HG03135 (cell line): ENCODE results near the gene RTEL1.
"Not testable (repeated sequence)": the region's sequence is repeated elsewhere in the genome, so short reads cannot be mapped to it uniquely, and the experiment has no call there.

Experiments
- ATAC-seq: cut with Tn5 transposase; IDR thresholded peaks from one replicate; pipeline ENCODE4 v1.9.1; 2021; ENCODE audit warnings: mild to moderate bottlenecking, moderate library complexity; ENCODE audit not compliant: unreplicated experiment

RTEL1 gene, protein sequence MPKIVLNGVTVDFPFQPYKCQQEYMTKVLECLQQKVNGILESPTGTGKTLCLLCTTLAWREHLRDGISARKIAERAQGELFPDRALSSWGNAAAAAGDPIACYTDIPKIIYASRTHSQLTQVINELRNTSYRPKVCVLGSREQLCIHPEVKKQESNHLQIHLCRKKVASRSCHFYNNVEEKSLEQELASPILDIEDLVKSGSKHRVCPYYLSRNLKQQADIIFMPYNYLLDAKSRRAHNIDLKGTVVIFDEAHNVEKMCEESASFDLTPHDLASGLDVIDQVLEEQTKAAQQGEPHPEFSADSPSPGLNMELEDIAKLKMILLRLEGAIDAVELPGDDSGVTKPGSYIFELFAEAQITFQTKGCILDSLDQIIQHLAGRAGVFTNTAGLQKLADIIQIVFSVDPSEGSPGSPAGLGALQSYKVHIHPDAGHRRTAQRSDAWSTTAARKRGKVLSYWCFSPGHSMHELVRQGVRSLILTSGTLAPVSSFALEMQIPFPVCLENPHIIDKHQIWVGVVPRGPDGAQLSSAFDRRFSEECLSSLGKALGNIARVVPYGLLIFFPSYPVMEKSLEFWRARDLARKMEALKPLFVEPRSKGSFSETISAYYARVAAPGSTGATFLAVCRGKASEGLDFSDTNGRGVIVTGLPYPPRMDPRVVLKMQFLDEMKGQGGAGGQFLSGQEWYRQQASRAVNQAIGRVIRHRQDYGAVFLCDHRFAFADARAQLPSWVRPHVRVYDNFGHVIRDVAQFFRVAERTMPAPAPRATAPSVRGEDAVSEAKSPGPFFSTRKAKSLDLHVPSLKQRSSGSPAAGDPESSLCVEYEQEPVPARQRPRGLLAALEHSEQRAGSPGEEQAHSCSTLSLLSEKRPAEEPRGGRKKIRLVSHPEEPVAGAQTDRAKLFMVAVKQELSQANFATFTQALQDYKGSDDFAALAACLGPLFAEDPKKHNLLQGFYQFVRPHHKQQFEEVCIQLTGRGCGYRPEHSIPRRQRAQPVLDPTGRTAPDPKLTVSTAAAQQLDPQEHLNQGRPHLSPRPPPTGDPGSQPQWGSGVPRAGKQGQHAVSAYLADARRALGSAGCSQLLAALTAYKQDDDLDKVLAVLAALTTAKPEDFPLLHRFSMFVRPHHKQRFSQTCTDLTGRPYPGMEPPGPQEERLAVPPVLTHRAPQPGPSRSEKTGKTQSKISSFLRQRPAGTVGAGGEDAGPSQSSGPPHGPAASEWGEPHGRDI (N-terminal part only)

DNA sequence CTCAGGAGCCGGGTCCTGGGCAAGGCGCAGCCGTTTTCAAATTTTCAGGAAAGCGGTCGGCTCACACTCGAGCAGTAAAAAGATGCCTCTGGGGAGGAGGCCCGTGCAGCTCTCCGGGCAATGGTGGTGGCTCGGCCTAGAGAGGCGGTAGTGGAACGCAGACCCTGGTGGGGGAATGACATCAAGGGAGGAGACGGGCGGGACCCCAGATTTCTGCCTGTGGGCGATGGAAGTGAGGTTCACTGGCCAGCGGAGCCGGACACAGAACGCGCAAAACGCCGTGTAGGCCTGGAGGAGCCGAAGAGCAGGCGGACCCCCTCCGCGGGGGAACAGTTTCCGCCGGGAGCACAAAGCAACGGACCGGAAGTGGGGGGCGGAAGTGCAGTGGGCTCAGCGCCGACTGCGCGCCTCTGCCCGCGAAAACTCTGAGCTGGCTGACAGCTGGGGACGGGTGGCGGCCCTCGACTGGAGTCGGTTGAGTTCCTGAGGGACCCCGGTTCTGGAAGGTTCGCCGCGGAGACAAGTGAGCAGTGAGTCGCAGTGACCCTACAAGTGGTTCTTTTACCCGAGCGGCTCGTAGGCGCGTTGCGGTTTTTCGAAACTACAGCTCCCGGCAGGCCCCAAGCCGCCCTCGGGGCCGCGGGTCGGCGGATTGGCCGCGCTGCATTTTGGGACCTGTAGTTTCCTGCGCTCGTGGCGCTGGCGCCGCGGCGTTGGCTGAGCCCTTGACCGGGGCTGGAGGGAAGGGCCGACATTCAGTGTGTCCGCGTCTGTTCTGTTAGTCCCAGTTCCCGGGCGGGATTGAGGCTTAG is at the start of gene RTEL1:
Gene RTEL1, plus strand, starts transcription at position 376 of the 812 bp plus-strand sequence. CDS start 1,091 bp downstream, outside the sequence.
- ATAC-seq: peak; percentile 77

DNA sequence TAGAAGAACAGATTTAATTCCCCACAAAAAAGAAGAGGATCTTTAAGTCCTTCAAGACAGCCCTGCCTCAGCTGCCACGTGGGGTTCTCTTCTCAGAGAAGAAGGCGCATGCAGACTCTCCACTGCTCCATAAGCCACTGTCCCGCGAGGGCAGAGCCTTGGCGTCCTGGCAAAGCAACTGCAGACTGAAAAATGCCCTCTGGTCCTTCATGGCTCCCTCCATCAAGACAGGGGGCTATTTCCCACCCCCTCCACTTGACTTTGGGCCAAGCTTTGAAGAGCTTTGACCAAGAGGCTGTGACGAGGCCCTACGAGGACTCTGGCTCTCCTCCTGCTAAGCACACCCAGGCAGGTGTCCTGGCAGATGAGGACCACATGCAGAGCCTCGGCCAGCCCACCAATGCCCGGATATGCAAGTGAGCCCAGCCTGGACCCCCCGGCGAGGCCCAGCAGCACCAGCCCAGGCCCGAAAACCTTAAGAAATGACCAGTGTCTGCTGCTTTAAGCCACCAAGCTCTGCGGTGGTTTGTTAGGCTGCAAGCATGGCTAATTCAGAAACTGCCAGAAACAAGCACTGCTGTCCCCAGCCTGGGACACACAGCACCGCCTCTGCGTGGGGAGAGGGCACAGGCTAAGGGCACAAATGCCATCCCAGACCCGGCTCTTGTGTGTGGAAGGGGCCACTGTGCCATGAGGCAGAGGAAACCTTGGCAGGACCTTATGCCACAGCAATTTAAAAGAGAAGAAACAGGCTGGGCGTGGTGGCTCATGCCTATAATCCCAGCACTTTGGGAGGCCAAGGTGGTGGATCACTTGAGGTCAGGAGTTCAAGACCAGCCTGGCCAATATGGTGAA is 47.3 kb upstream of the RTEL1 start:
- no peak for ATAC-seq

DNA sequence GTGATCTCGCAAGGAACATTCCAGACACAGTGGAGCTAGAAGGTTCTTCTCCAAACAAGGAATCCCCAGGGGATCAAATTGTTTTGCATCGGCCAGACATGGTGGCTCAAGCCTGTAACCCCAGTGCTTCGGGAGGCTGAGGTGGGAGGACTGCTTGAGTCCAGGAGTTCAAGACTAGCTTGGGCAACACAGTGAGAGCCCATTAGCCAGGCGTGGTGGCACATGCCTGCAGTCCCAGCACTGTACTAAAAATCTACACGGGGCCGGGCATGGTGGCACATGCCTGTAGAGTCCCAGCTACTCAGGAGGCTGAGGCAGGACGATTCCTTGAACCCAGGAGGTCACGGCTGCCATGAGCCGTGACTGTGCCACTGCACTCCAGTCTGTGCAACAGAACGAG is 46.5 kb upstream of the RTEL1 start:
- ATAC-seq: no peak

DNA sequence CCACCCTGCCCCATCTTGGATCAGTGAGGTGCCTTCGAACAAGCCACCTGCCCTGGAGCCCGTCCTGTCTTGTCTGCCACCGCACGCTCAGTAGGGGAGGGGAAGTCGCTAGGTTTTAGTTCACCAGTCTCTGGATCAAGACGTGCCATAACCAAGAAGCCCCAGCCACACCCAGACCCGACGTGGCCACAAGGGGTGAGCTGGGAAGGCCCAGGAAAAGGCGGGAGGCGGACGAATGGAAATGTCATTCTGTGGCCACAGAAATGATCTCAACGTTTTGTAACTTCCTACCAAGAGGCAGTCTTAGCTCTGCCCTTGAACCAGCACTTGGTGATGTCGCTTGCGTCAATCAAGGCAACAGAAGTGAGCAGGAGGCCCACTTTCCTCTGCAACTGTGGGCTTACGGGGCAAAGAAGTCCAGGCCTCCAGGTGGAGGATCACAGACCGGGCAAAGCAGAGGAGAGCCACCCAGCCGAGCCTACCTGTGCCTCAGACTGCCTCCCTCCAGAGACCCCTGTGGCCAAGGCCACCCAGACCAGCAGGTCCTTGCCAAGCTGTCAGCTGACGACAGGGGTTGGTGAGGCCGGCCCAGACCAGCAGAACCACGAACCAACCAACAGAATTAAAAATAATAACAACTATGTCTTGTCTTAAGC is 45.7 kb upstream of the RTEL1 start:
- no peak for ATAC-seq

DNA sequence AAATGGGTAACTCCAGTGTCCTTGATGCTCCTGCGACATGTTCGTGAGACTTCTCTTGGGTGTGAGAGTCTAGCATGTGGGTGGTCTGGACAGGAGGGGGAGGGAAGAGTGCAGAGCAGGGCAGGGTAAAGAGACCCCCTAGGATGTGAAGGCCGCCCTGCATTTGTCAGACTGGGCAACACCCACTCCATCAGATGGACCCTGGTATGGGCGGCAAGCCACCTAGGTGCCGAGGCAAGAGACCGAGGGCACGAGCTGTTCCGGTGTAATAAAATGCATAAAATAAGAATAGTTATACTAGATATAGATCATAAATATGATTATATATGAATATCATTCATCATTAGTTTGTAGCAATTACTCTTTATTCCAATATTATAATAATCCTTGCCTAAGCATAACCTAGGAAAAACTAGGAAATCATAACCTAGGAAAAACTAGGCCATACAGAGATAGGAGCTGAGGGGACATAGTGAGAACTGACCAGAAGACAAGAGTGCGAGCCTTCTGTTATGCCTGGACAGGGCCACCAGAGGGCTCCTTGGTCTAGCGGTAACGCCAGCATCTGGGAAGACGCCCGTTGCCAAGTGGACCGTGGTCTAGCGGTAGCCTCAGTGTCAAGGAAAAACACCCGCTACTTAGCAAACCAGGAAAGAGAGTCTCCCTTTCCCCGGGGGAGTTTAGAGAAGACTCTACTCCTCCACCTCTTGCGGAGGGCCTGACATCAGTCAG is 44.1 kb upstream of the RTEL1 start:
- not testable (repeated sequence) for ATAC-seq

DNA sequence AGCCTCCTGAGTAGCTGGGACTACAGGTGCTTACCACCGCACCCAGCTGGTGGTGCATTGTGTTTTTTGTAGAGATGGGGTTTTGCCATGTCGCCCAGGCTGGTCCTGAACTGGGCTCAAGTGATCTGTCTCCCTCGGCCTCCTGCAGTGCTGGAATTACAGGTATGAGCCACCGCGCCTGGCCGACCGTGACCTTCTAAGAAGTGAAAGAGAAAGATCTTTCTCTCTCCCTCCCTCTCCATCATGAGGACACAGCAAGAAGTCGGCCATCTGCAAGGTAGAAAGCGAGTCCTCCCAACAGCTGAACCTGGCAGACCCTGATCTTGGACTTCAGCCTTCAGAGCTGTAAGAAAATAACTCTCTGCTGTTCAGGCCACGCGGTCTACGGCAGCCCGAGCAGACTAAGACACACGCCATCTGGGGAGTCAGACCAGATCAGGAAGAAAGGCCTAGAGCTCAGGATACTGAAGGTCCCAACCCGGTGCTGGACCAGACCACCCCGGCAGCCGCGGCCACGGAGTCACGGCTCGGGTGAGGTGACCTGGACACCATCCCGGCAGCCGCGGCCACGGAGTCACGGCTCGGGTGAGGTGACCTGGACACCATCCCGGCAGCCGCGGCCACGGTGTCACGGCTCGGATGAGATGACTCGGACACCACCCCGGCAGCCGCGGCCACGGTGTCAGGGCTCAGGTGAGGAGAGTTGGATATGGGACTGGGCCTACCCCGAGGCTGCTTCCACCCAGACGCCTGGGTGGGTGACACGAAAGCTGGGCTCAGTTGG is 40.8 kb upstream of the RTEL1 start:
- ATAC-seq: no peak

DNA sequence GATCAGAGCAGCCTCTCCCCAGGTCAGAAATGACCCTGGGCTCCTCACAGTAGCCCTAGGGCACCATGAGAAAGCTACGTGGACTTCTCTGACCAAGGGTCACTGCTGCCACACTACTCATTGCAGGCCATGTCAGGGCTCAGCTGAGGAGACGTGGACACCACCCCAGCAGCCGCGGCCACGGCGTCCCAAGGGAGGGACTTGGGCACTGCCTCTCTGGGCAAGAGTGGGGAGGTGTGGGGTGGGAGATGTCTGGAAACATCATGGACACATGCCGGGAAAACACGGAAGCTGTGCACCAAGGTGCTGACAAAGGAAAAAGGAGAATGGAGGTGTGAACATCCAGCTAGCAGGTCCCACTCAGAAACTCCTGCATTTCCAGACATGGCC is 40.2 kb upstream of the RTEL1 start:
- ATAC-seq: no peak

DNA sequence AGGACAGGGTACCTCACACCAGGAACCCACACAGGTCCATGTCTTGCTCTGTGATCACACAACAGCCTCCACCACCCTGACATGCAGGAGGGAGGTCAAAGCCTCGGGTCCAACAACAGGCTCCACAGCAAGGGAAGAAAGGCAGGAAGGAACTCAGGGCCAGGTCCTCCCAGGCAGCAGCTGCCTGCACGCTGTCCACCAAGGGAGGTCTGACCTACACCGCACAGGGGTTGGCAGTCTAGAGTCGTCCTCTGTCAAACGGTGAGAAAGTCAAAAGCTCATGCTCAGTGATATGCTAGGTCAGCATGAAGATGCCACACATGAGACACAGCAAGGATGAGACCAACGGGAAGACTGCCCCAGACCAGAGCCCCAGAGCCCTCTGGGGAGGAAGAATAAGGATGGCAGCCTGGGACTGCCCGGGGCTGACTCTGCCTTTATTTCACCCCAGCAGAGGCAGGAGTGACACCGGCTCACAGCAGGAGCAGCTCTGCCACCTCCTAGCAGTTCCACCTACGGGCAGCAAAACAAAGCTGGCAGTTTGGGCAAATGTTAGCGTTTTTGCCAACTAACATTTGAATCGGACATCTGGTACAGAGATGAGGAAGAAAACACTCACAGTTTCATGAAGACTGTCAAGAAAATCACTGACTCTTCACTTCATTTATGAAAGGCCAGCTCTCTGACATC is 39.7 kb upstream of the RTEL1 start:
- no peak for ATAC-seq

DNA sequence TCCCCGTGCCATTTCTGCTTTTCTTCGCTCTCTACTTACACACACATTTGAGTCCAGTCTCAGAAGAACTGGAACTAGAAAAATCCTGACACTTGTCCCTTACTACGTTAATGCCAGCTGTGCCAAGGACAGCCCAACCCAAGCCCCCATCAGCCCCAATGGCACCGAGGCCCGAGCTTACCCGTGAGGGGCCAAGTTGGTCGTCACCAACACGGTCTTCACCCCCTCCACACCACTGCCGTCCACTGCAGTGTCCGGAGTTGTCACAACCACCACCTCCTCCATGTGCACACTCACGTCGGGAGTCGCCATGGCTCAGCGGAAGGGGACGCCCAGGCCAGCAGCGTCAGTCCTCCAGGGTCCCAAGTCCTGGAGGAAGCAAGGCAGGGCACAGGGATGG is 39.0 kb upstream of the RTEL1 start:
- no peak for ATAC-seq

DNA sequence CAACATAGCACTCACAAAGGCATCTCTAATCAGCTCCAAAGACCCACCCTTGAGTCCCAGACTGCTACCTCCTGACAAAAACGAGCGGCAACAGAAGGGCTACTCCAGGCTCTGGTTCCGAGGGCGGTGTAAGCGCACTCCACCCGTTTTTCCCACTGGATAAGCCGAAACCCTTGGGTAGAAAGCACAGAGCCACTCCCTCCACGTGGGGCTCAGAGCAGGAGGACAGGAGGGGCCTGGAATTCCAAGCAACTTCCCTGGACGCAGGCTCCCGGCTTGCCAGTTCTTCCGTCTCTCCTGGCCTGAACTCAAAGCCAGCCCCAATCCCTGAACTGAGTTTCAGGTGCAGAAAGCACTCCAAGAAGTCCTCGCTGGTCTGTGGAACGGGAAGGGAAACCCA is 38.6 kb upstream of the RTEL1 start:
- ATAC-seq: no peak

DNA sequence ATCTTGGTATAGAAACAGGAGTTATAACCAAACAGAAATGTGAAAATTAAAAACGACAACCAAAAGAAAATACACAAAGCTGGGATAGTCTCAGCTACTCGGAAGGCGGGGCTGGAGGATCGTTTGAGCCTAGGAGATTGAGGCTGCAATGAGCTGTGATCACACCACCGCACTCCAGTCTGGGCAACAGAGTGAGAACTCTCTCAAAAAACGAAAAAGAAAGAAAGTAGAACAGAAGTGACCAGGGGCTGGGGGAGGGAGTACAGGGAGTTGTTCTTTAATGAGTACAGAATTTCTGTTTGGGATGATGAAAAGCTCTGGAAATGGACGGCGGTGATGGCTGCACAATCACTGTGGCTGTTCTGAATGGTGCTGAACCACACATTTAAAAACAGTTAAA is 37.1 kb upstream of the RTEL1 start:
- ATAC-seq: no peak

DNA sequence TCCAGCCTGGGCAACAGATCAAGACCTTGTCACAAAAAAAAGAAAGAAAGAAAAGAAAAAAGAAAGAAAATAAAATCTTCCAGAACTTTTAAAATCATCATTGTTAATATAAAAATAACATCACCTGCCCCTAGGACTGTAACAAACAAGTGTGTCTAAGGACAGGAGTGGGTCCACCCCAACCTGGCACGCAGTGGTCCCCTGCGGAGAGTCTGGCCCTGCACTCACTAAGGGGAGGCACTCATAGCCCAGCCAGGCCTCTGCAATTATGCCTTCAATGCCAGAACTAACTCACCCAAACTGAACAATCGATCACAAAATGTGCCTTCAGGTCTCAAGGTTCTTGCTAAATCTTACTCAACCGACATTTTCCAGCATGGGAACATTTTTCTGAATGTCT is 36.0 kb upstream of the RTEL1 start:
- ATAC-seq: no peak

DNA sequence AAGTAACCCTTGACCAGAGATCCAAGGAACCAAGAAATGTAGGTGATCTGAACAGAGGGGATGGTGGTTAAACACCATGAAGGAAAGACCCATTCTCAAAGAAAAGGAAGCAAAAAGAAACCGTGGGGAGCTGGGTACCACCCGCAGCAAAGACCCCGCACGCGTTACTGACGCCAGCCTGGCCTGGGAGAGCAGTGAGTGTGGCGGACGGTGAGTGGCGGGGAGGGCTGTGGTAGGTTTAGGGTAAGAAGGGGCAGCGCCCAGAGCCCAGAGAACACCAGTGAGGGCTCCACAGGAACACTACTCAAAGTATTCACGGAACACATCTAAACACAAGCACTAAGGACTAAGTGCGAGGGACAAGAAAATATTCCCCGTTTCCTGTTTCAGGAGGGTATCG is 35.4 kb upstream of the RTEL1 start:
- no peak for ATAC-seq

DNA sequence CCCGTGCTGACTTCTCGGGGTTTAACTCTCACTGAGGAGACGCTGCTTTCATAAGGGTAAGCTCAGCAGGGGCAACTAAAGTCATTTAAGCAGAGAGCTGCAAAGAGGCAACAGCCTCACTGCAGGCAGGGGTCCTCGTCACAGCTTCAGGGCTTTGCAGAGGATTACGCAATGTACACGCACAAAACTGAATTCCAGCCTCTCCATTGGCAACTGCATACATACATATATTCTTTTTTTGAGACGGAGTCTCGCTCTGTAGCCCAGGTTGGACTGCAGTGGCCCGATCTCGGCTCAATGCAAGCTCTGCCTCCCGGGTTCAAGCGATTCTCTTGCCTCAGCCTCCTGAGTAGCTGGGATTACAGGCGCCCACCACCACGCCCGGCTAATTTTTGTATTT is 33.6 kb upstream of the RTEL1 start:
- ATAC-seq: no peak

DNA sequence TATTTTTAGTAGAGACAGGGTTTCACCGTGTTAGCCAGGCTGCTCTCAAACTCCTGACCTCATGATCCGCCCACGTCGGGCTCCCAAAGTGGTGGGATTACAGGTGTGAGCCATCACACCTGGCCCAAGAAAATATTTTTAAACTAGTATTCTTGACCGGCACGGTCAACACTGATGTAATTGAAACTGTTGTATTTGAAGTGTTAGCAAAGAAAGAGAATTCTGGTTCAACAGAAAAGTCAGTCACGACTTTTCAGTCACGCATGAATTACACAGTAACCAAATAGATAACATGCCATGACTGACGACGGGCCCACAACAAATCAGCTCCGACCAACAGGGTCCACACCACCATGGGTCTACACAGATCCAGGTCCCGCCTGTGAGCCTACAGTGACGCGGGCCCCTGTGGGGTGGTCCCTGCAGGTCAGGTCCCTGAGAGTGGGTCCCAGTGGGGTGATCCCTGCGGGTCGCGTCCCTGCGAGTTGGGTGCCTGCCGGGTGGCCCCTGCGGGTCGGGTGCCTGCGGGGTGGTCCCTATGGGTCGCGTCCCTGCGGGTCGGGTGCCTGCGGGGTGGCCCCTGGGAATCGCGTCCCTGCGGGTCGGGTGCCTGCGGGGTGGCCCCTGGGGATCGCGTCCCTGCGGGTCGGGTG is 32.2 kb upstream of the RTEL1 start:
- ATAC-seq: no peak

DNA sequence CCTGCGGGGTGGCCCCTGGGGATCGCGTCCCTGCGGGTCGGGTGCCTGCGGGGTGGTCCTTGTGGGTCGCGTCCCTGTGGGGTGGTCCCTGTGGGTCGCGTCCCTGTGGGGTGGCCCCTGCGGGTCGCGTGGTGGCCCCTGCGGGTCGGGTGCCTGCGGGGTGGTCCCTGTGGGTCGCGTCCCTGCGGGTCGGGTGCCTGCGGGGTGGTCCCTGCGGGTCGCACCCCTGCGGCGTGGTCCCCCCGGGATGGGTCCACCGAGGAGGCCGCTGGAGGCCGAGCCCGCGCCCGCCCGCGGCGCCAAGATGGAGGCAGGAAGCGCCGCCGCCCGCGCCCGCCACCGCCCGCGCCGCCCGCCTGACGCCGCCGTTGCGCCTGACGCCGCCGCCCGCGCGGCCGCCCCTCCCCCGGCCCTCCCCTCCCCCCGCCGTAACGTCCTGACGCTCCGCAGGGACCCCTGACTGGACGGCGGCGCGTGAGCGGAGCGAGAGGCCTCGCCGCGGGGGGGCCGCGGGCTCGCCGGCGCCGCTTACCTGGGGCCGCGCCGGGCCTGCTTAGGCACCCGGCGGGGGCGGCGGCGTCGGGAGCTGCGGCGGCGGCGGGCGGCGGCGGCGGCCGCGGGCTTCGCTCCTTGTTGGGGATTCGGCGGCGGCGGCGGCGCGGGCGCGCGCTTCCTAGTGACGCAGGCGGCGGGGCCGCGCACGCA is 31.5 kb upstream of the RTEL1 start, which contains the start of gene GMEB2:
Gene GMEB2, minus strand, starts transcription at position 678 of the 705 bp plus-strand sequence. CDS start 7,704 bp downstream, outside the sequence.
- peak; percentile 46 for ATAC-seq
